HCT116 (cell line): ENCODE results near the gene C11orf91.

Source experiments
- CTCF ChIP-seq, 3 experiments: fragments of 200-600 bp in 1 of 3; sonication (generic) in 1 of 3; IDR thresholded peaks in 2 of 3; conservative IDR thresholded peaks in 1 of 3; 2 replicates each; pipeline ENCODE4 v1.5.1; 2012 to 2017; ENCODE audit warnings: low read depth in 2 of 3, low read length in 2 of 3, antibody characterized with exemption in 1 of 3, borderline replicate concordance in 1 of 3, control low read depth in 1 of 3, mild to moderate bottlenecking in 1 of 3, mixed read lengths in 1 of 3, mixed run types in 1 of 3, moderate library complexity in 1 of 3; ENCODE audit not compliant: insufficient read depth in 1 of 3
- EZH2 ChIP-seq: fragments of 200-600 bp; sonication (generic); IDR thresholded peaks from 2 replicates; pipeline ENCODE4 v1.6.1; 2017; ENCODE audit warnings: antibody characterized with exemption, mixed run types
- MAX ChIP-seq: IDR thresholded peaks from 2 replicates; pipeline ENCODE4 v1.6.1; 2012
- POLR2A ChIP-seq: IDR thresholded peaks from 2 replicates; pipeline ENCODE4 v1.7.0; 2011; ENCODE audit warnings: borderline replicate concordance; ENCODE audit not compliant: insufficient read depth, insufficient read length; ENCODE audit errors: extremely low read depth
- POLR2AphosphoS5 ChIP-seq: IDR thresholded peaks from 2 replicates; pipeline ENCODE4 v1.6.1; 2011; ENCODE audit warnings: mild to moderate bottlenecking, low read depth, low read length, moderate library complexity
- RAD21 ChIP-seq: IDR thresholded peaks from 2 replicates; pipeline ENCODE4 v1.6.1; 2012; ENCODE audit warnings: low read depth, mild to moderate bottlenecking
- REST ChIP-seq: IDR thresholded peaks from 2 replicates; pipeline ENCODE4 v1.6.1; 2012; ENCODE audit warnings: low read depth

- TF ChIP-seq POLR2AphosphoS5 (no peak), REST (no peak), RAD21 (no peak), POLR2A (no peak), CTCF (IDR thresholded peaks at IDR 0.05 in 2 of 3, conservative IDR thresholded peaks at IDR 0.05 in 1 of 3; ENCODE audit: borderline replicate concordance in 1 of 3, insufficient read depth in 1 of 3, low read depth in 2 of 3, low read length in 2 of 3) (no peak), MAX (no peak), EZH2 (no peak)
These were observed 42.7 kb upstream of the C11orf91 start for GRCh38 chr11:33743291-33743690.
